Activated CD4-positive, alpha-beta T cell treated with anti-CD3 and anti-CD28 coated beads, Interleukin-2, Interleukin-6, amounts not matched to agents 100 ng/mL and 50 ng/mL, durations not matched to agents 16 hours and 8 hours (primary cell): Measurements from ENCODE around the gene NT5E.
"Not testable (repeated sequence)": the region's sequence is repeated elsewhere in the genome, so short reads cannot be mapped to it uniquely, and the experiment has no call there.

Source experiments
- DNase-seq: peaks from one replicate; pipeline ENCODE4 v3.0.0-alpha.2; 2020

Gene NT5E

GRCh38 chr6:85449818-85450759 lies at the start of gene NT5E:
Gene NT5E (plus strand): TSS chr6:85450083. CDS start chr6:85450140, 57 bp downstream.
- peak; percentile 49 for DNase-seq

GRCh38 chr6:85400331-85400730 lies 49.6 kb upstream of the NT5E start:
- DNase-seq, result no peak

- DNase-seq, result no peak
These were observed 48.5 kb upstream of the NT5E start for GRCh38 chr6:85401186-85402021.

DNA sequence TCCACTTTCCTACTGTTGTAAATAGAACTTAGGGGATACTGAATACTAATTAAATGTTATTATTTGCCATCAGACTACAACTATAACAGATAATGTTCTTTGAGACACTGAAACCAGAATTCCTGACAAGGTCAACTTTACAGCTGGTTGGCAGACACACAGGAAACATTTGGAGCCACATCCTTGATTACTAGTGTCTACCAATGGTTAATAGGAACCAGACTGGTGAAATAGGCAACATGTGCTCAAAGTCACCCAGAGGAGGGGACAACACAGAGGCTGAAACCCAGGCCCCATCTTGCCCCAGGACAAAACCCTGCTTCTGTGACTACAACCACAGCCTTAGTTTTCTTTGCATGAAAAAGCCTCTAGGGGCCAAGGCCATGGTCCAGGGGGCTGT lies 47.8 kb upstream of the NT5E start:
- no peak for DNase-seq

DNA sequence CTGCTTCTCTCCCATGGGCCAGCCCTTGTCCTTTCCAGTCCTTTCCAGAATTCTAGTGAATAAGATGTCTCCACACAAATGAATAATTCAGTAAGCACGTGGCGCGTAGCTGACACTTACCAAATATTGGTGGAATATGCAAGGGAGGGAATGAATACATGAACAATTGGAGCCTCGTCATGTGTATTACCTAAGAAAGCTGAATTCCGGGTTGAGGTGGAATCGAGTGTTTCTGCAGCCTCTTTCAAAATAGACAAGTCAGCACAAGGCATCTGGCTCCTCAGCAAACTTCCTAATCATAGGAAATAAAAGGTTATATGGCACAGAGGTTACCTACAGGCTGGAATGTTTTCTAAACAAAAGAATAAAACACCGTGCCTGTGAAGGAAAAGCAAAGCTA lies 47.0 kb upstream of the NT5E start:
- DNase-seq, result no peak

DNA sequence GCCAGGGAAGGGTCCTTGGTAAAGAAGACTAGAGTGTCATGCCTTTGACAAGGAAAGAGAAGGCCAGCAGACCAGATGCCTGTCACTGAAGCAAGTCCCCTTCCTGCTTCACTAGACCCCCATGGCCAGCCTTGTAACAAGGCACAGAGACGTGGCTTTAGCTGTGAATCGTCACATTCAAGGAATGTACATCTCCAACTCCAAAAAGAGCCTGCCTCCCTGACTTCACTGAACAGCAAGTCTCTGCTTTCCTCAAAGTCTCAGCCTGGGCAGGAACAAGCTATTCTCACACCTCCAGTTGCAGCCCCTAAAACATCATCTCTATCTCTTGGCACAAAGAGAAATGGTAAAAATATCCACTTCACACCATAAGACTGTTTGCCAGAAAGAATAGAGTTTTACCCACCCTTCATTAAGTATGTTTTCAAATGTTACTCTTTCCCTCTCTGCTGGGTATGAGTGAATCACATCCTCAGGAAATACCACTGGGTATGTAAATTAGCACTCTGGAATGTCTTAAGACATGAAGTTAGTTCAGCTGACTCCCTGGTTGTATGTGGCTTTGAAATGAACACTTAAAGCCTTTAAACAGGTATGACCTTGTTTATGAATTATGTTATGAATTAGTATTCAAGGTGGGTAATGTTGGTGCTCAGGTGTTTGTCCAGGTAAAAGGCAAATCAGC lies 46.4 kb upstream of the NT5E start:
- no peak for DNase-seq

DNA sequence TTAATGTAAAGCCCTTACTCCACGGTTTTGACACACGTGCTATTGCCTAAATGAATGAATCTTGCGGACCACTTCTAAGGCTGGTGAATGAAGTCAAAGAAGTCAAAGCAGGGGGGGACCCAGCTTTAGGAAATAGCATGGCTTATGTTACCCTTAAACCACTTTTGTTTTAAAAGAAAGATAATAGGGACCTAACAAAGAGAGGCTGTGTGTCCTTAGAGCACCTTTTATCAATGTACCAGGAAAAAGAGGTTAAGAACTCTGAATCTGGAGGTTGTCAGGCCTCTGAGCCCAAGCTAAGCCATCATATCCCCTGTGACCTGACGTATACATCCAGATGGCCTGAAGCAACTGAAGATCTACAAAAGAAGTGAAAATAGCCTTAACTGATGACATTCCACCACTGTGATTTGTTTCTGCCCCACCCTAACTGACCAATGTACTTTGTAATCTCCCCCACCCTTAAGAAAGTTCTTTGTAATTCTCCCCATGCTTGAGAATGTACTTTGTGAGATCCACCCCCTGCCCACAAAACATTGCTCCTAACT lies 45.8 kb upstream of the NT5E start:
- DNase-seq, result not testable (repeated sequence)

GRCh38 chr6:85404564-85405174 lies 45.2 kb upstream of the NT5E start:
- no peak for DNase-seq

DNA sequence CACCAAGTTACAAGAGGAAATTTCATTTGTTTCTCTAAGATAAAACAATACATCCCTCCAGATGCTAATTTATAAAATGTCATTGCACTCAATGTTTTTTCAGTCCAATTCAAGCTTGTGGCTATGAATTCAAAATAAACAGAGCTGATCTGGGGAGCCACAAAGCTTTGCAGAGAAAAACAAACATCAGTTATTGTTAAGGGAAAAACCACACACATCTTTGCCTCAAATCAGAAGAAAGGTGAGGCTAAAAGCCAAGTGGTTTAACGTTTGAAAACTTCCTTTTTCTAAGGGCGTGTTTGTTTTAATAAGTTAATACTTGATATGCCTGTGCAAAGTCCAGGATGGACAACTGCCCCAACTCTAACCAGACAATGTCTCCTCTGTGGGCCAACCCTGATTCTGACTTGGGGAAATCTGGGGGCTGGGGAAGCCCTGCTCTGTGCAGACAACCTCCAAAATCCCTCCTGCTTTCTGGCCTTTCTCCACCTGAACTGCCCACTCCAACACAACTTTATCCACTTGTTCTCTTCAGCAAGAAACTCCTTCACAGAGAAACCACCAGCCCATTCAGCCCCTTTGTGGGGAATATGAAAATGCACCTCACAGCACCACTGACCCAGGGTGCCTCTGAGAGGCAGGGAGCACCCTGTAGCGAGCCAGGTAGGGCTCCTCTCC lies 44.6 kb upstream of the NT5E start:
- DNase-seq, result no peak

- DNase-seq, result no peak
These were observed 44.1 kb upstream of the NT5E start for GRCh38 chr6:85405853-85406198.

- no peak for DNase-seq
These were observed 43.2 kb upstream of the NT5E start for GRCh38 chr6:85406641-85407075.

DNA sequence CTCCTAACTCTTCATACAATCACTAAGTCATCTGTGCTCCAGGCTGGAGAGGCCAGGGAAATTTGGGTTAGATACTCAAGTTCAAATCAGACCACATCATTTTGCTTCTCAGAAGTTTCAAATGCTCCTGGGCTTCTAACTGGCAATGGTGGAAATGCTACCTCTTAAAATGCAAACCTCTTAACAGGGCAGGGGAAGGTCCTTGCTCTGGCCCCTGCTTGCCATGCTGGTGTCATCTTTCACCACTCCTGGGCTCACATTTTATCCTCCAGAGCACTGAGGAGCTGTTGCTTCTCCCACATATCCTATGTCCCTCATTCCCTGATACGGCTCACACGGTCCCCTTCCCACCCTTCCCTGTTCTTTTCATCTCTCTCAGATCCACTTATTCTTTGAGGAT lies 41.8 kb upstream of the NT5E start:
- DNase-seq, result no peak

DNA sequence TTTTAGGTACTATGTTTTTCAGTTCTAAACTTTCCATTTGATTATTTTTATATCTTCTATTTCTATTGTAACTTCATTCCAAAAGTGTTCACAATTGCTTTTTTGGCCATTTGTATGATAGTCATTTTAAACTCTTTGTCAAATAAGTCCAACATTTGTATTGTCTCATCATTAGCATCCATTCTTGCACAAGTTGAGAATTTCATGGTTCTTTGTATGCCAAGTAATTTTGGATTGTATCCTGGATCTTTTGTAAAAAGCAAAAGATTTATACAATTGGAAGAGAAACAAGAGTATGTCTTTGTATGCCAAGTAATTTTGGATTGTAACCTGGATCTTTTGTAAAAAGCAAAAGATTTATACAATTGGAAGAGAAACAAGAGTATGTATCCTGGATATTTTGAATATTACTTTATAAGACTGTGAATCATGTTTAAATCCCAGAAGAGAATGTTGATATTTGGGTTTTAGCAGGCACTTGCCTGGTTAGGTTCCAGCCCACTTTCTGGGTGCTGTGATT lies 36.9 kb upstream of the NT5E start:
- no peak for DNase-seq

DNA sequence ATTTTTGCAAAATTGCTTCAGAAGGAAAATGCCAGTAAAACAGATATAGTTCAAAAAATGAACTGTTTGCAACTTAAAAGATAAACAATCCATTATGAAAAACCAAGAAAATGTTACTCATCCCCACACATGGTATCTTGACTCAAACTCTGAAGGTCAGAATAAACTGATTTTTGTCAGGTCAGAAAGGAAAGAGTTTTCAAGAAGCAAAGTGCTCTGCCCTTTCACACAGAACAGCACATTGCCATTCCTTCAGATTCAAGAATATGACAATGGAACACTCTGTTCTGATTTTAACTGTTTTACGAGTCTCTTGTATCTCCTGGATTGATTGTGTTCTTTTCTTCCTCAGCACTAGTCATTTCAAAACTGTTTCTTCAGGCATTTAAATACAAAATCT lies 33.8 kb upstream of the NT5E start:
- DNase-seq, result no peak

DNA sequence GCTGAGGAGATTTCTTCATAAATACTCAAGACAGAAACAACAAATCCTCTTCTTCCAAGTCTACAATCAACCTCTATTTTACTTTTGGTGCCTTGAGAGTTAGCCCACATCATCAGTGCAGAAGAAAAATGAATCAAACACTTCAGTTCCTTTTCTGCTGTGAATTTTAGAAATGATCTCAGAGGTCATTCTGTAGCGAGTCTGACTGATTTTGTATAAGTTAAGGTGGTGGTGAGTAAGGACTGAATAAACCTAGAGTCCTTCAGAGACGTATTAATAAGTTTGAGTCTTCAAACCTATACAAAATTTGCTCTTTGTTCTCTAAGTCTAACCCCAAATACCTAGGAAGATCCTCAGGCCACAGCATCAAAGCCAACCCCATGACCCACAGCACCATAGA lies 33.1 kb upstream of the NT5E start:
- no peak for DNase-seq

GRCh38 chr6:85417336-85417735 lies 32.5 kb upstream of the NT5E start:
- no peak for DNase-seq

DNA sequence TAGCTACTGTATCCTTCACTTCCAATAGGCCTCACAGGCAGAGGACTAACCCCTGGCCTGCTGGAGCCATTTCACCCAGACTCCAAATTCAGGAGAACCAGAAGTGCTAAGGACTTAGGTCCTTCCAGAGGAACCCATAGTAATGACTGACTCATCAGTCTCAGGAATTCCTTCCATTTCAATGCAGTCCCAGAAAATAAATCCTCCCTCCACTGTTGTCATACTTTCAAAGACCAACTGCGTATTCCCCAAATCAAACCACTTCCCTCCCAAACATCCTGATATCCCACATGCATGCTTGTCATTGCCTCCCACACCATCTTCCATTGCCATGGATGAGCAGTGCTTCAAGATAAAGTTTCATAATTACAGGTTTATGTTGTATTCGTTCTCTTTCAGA lies 31.8 kb upstream of the NT5E start:
- no peak for DNase-seq

DNA sequence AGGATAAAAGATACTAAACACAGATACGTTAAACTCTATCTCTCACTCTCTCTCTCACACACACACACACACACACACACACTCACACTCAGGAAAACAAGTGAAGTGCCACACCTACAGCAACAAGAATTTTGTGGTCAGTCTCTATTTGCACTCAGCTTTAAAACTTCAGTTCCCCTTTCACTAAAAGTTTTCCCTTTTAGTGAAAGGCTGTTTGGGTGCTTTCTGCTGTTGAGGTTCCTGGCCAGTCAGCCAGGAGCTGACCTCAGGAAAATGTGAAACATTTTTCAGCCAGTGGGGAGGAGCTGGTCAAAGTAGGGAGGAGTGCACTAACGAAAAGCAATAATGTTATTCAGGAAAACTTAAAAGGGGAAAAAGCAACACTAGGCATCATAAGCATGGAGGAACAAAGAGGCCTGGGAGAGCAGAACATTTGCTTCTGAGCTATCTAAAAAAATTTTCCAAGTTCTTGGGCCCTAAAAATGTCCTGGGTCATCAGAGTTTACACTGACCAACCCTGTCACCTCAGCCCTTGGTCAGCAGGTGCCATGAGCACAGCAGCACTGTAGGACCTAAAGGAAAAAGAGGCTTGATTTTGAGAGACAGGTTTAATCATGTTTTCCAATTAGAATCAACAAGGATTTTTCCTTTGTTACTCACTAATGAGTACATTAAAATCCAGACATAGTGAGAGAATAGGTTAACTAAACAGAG lies 30.7 kb upstream of the NT5E start:
- no peak for DNase-seq

DNA sequence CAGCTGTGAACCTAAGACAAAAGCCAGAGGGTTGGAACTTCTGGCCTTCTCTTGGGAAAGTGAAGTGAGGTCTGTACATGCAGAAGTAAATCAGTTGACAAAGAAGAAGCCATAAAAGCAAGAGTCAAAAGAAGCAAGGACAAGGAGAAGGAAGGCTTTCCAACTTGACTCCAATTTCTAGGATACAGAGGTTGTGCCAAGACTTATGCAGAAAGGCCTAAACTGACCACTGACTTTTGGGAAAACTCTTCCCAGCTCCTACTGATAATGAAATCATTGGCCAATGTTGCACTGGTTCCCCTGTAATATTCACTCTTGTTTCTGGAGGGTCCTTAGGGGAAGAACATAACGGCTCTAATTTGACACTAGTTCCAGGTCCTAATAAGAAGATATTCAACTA lies 29.3 kb upstream of the NT5E start:
- no peak for DNase-seq

DNA sequence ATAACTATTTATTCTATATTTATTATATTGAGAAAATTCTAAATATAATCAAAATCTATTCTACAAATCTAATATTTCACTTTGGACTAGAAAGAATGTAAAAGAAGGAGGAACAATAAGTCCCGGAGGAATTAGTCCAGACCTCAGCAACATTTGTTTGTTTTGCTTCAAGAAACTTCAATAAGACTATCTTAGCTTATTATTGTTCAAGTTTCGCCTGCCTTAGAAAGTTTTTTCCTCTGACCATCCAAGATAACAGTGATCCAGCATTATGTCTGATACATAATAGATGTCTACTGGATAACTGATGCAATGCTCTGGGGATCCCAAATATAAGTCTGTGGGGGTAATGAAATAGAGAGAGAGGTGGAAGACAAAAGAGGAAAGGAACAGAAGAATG lies 28.7 kb upstream of the NT5E start:
- DNase-seq, result no peak

- DNase-seq, result no peak
These were observed 27.9 kb upstream of the NT5E start for GRCh38 chr6:85421972-85422371.
